KMS-11 (cell line): ENCODE measurements around the gene PDE6A.

Experiments
- H2AFZ ChIP-seq: fragments of 200-600 bp; sonication (generic); 2 replicates; pipeline ENCODE4 v1.6.1; 2016; ENCODE audit warnings: antibody characterized with exemption, mixed run types, low read depth
- H3K27ac ChIP-seq: fragments of 200-600 bp; sonication (generic); 2 replicates; pipeline ENCODE4 v1.6.1; 2016; ENCODE audit warnings: mild to moderate bottlenecking, mixed run types
- H3K27me3 ChIP-seq: fragments of 200-600 bp; sonication (generic); 2 replicates; pipeline ENCODE4 v1.6.1; 2017; ENCODE audit warnings: mild to moderate bottlenecking, low read depth, mixed run types, moderate library complexity; ENCODE audit not compliant: insufficient read depth
- H3K36me3 ChIP-seq: fragments of 200-600 bp; sonication (generic); 2 replicates; pipeline ENCODE4 v1.6.1; 2017; ENCODE audit warnings: mild to moderate bottlenecking, mixed run types; ENCODE audit not compliant: insufficient read depth
- H3K4me1 ChIP-seq: fragments of 200-600 bp; sonication (generic); 2 replicates; pipeline ENCODE4 v1.6.1; 2016; ENCODE audit warnings: mild to moderate bottlenecking, low read depth, mixed run types; ENCODE audit not compliant: poor library complexity, severe bottlenecking
- H3K4me2 ChIP-seq: fragments of 200-600 bp; sonication (generic); 2 replicates; pipeline ENCODE4 v1.7.0; 2016; ENCODE audit warnings: mild to moderate bottlenecking, mixed run types
- H3K4me3 ChIP-seq: fragments of 200-600 bp; sonication (generic); IDR thresholded peaks from 2 replicates; pipeline ENCODE4 v1.6.1; 2017; ENCODE audit warnings: low read depth, low read length, mixed read lengths; ENCODE audit not compliant: insufficient read depth
- H3K79me2 ChIP-seq: fragments of 200-600 bp; sonication (generic); 2 replicates; pipeline ENCODE4 v1.6.1; 2016; ENCODE audit warnings: low read depth, mixed run types; ENCODE audit not compliant: insufficient read depth
- H3K9ac ChIP-seq: fragments of 200-600 bp; sonication (generic); 2 replicates; pipeline ENCODE4 v1.6.1; 2016; ENCODE audit warnings: mild to moderate bottlenecking, mixed run types
- H4K20me1 ChIP-seq: fragments of 200-600 bp; sonication (generic); 2 replicates; pipeline ENCODE4 v1.6.1; 2016; ENCODE audit warnings: mild to moderate bottlenecking, mixed run types; ENCODE audit not compliant: insufficient read depth
- CTCF ChIP-seq: fragments of 200-600 bp; sonication (generic); conservative IDR thresholded peaks from 2 replicates; pipeline ENCODE4 v1.6.1; 2017; ENCODE audit warnings: low read depth, mild to moderate bottlenecking, antibody characterized with exemption, low read length, moderate library complexity, mixed read lengths

Gene PDE6A

GRCh38 chr5:149915392-149916260 is 29.0 kb downstream of the PDE6A start:
- no peak for TF ChIP-seq CTCF
- no peak overlapping the region for H3K9ac ChIP-seq
- no peaks in the 10 kb centered on the region for H3K27me3 ChIP-seq
- no peak overlapping the region for H2AFZ ChIP-seq
- H3K4me3 ChIP-seq = no peak overlapping the region
- H3K4me2 ChIP-seq = no peak overlapping the region
- no peaks in the 10 kb centered on the region for H3K36me3 ChIP-seq
- H4K20me1 ChIP-seq = no peaks in the 10 kb centered on the region
- H3K4me1 ChIP-seq = no peaks in the 10 kb centered on the region
- H3K27ac ChIP-seq = no peak overlapping the region
- H3K79me2 ChIP-seq = no peaks in the 10 kb centered on the region

GRCh38 chr5:149913436-149914419 is 30.9 kb downstream of the PDE6A start:
- no peaks in the 10 kb centered on the region for H3K4me1 ChIP-seq

GRCh38 chr5:149912226-149912871 is 32.2 kb downstream of the PDE6A start:
- H3K4me1 ChIP-seq = no peaks in the 10 kb centered on the region
- H3K4me2 ChIP-seq = no peak overlapping the region
- H3K27ac ChIP-seq = no peak overlapping the region
- H3K9ac ChIP-seq = no peak overlapping the region
- no peak overlapping the region for H3K4me3 ChIP-seq
- H2AFZ ChIP-seq = no peak overlapping the region
- no peaks in the 10 kb centered on the region for H3K27me3 ChIP-seq
- no peaks in the 10 kb centered on the region for H4K20me1 ChIP-seq
- H3K79me2 ChIP-seq = no peaks in the 10 kb centered on the region
- no peak for TF ChIP-seq CTCF
- H3K36me3 ChIP-seq = no peaks in the 10 kb centered on the region

More at GRCh38 chr5:149913436-149914419, 30.9 kb downstream of the PDE6A start:
- Histone ChIP-seq H3K9ac (no peak overlapping the region), H3K27me3 (no peaks in the 10 kb centered on the region), H3K79me2 (no peaks in the 10 kb centered on the region), H2AFZ (no peak overlapping the region), H3K4me3 (no peak overlapping the region), H4K20me1 (no peaks in the 10 kb centered on the region), H3K4me2 (no peak overlapping the region), H3K36me3 (no peaks in the 10 kb centered on the region), H3K27ac (no peak overlapping the region)
- no peak for TF ChIP-seq CTCF

- H2AFZ ChIP-seq = no peak overlapping the region
Measured at GRCh38 chr5:149911031-149911430, 33.6 kb downstream of the PDE6A start.

More at GRCh38 chr5:149911031-149911430, 33.6 kb downstream of the PDE6A start:
- Histone ChIP-seq H3K79me2 (no peaks in the 10 kb centered on the region), H3K4me2 (no peak overlapping the region), H3K36me3 (no peaks in the 10 kb centered on the region), H3K27me3 (no peaks in the 10 kb centered on the region), H3K9ac (no peak overlapping the region), H3K27ac (no peak overlapping the region), H4K20me1 (no peaks in the 10 kb centered on the region), H3K4me3 (no peak overlapping the region), H3K4me1 (no peaks in the 10 kb centered on the region)
- no peak for TF ChIP-seq CTCF
